NK-92 treated with Interleukin-12 subunit alpha and Interleukin-12 subunit beta, amount 100 ng/mL, for 24 hours (cell line): Measurements from ENCODE around the gene C1orf56.

Source experiments
- DNase-seq: peaks from one replicate; lab custom pipeline; 2025; lab: John Stamatoyannopoulos, UW

C1orf56 gene

DNA sequence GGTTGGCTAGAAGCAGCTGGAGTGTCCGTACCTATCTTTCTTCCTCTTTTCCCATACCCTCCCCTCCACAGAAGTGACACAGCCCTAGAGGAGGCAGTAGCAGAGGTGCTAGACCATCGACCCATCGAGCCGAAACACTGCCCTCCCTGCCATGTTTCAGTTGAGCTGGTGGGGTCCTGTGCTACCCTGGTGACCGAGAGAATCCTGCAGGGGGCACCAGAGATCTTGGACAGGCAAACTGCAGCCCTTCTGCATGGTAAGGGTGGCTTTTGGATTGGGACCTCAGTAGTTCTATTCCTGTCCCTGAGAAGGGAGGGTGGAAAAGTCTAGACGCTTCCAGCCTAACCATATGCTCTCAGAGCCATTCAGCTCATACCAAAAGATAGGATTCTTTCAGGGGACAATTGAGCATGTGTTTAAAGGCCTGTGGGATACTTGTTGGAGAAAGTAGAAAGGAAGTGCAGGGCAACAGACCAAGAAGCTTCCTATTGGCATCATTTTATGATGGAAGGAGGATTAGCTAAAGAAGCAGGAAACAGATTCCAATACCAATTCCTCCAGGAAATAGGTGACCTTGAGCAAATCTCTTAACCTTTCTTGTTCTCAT lies 22.9 kb upstream of the C1orf56 start:
- DNase-seq = peak; percentile 61

DNA sequence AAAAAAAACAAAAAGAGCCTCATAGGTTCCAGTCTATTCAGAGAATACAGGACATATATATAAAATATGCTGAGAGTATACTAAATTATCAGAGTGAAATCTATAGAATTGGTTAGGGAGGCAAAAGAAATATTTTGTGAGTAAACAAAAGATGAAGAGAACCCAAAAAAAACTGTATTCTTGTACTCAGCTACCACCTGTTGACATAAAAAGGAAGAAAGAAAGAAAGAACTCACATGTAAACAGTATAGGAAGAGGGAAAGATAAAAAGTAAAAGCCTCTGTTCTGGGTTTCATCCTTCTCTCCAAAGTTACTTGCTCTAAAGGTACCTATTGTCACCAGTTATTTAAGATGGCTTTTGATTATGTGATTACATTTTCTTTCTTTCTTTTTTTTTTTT lies 21.1 kb upstream of the C1orf56 start:
- DNase-seq = no peak

DNA sequence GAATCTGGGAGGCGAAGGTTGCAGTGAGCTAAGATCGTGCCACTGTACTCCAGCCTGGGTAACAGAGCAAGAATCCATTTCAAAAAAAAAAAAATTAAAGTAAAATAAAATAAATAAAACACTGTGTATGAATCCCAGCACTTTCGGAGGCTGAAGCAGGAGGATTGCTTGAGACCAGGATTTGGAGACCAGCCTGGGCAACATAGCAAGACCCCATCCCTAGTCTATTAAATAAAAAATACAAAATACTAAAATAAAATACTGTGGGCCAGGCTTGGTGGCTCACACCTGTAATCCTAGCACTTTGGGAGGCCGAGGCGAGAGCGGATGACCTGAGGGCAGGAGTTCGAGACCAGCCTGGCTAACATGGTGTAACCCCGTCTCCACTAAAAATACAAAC lies 15.4 kb upstream of the C1orf56 start:
- no peak for DNase-seq

DNA sequence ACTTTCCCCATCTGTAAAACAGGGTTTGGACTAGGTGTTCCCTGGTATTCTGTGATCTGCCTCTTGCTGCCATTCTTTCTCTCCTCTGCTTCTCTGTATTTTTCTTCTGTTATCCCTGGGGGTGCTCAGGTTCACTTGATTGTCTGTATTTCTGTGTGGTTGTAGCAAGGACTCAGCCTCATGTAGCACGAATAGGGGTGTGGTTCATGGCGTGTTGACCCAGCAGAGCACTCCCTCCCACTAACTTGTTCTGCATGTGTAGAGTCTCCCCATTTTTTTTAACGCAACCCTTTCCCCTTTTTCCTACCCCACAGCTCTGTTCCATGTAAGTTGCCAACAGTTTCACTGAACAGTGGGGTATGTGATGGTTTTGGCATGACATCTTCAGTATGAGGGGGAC lies 12.4 kb upstream of the C1orf56 start:
- DNase-seq = no peak

DNA sequence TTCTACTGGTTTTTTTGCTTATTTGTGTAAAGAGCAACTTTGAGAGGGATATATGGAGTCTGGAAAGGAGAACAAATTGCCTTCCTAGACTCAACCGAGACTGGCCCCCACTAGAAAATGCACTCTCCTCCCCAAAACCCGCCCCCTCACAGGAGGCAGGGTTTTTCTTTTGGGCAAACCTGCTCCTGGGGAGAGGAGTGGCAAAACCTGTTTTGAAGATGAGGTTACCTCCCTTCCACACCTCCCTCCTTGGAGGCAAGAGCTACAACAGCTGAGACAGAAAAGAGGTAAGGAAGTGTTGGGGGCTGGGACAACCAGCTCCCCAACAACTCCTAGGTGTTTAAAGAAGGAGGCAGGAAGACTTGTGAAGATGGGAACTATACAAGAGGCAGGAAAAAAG lies 11.2 kb upstream of the C1orf56 start, which contains the start of gene BNIPL:
Gene BNIPL (plus strand): TSS at position 231 of the 400 bp plus-strand sequence. CDS start 140 bp downstream, at position 371.
- no peak for DNase-seq

DNA sequence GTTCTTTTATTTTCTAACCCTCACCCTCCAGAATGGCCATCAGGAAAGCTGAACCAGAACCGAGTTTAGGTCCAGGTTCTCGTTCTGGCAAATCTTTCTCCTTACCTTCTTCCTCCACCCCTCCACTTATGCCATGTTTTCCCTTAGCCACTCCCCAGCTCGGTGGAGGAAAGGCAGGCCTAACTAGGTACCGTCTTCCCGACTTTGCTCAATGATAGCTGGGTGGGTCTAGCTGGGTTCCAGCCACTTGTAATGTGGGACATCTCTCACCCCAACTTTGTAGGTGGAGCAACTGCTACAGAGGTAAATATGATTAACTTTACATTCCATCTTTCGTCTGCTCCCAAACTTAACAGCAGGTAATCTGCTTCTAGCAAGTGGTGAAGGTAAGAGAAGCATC lies 10.5 kb upstream of the C1orf56 start:
- no peak for DNase-seq

DNA sequence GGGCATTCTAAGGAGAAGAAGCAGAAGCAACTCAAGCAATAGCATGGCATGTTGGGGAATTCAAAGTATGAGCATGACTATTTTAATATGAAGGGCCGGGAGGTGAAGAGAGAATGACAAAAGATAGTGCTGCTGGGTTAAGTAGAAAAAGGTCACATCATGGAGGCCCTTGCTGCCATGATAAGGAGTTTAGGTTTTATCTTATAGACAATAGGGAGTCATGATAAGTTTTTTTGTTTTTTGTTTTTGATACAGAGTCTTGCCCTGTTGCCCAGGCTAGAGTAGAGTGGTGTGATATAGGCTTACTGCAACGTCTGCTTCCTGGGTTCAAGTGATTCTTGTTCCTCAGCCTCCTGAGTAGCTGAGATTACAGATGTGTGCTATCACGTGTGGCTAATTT lies 8.0 kb upstream of the C1orf56 start:
- DNase-seq = no peak

DNA sequence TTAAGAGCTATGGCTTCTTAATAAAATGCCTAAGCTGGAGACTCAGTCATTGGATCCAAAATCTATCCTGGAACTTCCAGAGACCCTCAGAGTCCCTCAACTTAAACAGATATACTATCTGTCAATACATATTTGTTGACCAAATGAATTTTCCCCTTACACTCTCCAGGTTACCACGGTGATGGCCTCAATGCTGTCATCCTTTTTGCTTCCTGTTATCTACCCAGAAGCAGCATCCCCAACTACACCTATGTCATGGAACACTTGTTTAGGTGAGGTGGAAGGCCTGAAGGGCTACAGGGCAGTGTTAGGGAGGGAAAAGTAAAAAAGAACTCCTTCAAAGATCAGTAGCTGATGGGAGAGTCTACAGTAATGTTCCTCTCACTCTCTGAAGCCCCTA lies 4.4 kb upstream of the C1orf56 start:
- no peak for DNase-seq

DNA sequence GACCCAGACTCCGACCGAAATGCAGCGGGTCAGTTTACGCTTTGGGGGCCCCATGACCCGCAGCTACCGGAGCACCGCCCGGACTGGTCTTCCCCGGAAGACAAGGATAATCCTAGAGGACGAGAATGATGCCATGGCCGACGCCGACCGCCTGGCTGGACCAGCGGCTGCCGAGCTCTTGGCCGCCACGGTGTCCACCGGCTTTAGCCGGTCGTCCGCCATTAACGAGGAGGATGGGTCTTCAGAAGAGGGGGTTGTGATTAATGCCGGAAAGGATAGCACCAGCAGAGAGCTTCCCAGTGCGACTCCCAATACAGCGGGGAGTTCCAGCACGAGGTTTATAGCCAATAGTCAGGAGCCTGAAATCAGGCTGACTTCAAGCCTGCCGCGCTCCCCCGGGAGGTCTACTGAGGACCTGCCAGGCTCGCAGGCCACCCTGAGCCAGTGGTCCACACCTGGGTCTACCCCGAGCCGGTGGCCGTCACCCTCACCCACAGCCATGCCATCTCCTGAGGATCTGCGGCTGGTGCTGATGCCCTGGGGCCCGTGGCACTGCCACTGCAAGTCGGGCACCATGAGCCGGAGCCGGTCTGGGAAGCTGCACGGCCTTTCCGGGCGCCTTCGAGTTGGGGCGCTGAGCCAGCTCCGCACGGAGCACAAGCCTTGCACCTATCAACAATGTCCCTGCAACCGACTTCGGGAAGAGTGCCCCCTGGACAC lies 534 bp downstream of the C1orf56 start:
- no peak for DNase-seq

DNA sequence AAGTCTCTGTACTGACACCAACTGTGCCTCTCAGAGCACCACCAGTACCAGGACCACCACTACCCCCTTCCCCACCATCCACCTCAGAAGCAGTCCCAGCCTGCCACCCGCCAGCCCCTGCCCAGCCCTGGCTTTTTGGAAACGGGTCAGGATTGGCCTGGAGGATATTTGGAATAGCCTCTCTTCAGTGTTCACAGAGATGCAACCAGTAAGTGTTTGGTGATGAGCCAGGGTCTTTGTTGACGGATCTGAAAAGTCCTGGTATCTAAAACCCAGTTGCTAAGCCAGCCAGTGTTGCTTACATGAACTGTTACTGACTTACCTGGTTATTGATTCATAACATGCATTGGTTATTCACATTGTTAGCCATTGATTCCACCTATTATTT lies 1.1 kb downstream of the C1orf56 start:
- no peak for DNase-seq

DNA sequence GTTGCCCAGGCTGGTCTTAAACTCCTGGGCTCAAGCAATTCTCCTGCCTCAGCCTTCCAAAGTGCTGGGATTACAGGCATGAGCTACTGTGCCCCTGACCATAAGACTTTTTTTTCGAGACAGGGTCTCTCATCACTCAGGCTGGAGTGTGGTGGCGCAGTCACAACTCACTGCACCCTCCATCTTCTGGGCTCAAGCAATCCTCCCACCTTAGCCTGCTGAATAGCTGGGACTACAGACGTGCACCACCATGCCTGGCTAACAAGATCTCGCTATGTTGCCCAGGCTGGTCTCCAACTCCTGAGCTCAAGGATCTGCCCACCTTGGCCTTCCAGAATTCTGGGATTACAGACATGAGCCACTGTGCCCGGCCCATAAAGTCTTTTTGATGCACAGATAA lies 1.9 kb downstream of the C1orf56 start:
- no peak for DNase-seq

DNA sequence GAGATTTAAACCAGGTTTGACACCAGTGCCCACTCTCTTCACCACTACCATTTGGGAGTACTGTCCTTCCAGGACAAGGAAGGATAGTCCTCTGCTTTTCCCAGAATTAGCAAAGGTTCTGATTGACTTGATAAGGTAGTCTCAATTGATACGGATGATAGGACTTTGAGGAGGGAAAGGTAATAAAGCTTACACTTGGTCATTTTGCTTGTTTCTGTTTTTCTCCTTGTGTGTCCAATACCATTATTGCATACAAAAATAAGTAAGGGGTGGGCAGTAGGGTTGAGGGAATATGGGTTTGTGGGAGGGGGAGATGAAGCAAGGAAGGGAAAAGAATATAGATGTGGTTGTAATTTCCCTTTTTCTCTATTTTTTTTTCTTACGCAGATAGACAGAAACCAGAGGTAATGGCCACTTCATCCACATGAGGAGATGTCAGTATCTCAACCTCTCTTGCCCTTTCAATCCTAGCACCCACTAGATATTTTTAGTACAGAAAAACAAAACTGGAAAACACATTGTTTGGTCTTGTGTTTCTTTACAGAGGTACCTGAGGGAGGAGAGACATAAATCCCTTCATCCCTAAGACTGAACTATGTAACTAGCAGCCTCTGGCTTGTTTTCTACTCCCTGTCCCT lies 2.6 kb downstream of the C1orf56 start:
- no peak for DNase-seq

DNA sequence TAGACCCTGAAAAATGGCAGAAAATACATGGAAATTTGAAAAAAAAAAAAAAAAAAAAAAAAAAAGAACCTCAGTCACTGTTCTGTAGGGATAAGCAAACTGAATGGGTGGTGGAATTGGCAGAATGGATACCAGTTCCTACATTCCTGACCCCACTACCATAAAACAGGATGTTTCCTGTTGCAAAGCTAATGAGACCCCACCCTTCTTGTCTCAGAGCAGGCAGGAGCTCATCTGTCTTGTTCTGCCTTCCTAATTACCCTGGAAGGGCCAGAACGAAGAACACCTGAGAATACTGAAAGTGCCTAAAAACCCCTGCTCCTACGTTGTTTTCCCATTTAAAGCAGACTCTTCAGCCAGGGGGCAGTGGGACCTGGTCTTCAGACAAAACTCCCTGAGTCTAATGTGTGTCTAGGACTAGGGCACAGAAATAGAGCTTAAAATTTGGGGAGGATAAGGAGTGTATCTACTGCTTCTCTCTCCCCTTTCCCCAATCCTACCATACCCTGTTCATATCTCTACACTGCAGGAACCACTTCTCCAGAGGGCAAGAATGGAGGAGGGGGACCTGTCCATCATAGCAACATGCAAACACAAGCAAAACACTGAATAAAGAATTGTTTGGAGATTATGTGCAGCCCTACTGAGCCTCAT lies 3.9 kb downstream of the C1orf56 start:
- DNase-seq = no peak

DNA sequence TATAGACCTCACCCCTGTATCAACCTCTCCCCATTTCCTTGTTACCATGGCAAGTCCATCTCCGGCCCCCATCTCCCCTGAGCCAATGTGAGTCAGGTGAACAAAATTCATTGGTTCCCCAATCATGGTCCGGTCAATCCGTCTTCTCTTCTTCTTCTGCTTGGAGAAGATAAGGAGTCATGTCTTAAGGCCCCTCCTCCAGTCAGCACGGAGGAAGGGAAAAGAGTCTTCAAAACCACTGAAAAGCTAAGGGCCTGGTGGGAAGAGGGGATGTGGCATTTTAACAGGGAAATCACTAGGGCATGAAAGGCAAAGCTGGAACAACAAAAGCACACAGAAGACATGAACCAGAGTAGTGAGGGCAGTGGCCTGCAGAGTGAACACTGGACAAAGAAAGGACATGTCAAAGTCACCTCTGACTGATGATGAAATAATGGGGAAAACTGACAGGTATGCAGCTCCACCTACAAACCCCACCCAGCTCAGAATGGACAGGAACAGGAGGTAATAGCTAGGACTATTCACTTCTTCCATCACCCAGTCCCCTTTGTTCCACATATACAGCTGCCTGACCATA lies 7.5 kb downstream of the C1orf56 start:
- no peak for DNase-seq

DNA sequence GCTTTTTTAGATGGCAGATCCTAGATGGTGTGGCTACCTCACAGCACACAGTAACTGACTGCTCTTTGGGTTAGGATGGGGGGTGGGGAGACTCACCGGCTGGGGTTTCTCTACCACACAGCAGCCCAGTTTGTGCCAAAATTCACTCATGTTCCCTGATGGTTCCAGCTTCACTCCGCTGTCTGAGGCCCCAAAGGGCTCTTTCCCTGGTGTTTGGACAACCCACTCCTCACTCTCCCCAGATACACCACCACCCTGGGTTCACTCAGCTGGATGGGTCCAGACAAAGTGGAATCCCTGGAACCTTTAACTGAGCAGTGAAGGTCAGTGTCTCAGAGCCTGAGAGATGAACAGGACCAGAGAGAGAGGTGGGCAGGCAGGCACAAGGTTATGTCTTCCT lies 8.0 kb downstream of the C1orf56 start:
- no peak for DNase-seq

DNA sequence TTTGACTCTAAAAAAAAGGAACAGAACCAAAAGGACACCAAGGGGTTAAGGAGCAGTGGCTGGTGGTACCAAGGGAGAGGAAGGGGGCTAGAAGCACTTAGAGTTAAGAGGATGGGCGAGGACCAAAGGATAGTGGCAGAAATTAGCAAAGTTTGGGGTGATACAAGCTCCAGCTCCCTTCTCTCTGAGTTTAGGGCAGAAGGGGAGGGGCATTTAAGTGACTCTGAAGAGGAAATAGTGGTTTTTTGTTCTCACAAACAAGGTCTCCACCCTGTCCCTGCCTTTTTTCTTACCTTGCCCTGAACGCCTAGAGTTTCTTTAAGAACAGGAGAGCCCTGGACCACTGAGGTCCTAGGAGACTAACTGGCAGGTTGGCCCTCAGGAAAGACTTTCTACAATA lies 8.6 kb downstream of the C1orf56 start:
- DNase-seq = no peak

DNA sequence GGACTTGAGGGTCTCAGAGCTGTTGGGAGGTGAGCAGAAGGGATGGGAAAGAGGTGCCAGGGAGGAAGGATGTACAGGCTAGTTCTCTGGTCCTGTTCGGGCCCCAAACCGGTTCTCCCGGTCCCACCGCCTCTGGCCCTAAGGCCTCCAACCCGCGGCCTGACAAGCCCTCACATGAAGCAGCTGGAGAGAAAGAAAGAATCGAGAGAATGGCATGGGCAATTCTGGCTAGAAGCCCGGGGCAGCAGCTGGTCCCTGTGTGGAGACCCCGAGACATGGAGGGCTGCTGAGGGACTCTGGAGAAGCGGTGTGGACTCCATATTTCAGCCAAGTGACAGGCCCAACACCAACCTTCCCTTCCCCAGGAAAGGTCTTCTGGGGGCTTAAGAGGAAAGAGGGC lies 11.1 kb downstream of the C1orf56 start:
- DNase-seq = peak; percentile 10

DNA sequence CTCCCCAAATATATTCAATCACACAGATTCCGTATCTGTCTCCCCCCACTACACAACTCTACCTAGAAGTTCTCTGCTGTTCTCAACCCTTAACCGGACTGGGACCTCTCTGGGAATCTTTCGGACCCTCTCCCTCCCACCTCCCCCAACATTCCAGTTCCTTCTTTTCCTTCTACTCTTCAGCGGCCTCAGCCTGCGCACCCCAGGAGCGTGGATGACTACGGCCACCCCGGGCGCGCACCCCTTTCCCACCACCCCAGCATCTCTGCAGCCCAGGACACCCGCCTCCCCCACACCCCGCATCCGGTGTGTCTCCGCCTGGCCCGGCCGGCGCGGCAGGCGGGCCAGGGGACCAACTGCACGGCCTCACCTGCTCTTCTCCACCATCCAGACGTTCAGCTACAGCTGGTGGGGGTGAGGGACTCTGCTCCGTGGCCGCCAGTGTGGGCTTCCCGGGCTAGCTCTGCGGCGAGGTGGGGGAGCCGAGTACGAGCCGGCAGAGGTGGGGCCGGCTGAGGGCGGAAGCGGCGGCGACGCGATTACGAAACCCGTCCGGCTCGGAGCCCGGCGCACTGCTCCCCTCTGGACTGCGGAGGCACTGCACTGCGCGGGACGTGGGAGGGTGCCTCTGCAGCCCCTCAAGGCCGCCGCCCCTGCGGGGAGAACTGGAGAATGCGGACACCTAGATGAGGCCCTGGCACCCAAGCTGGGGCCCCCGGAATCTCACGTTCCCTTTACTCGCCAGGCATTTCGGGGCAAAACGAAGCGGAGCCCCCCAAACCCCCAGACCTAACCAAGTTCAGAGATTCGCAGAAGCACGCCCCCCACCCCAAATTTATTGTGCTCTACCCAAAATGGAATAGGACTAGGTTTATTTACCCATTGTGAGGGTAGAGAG lies 11.8 kb downstream of the C1orf56 start, which contains the start of gene CDC42SE1:
Gene CDC42SE1 (minus strand): TSS at position 514 of the 898 bp plus-strand sequence. CDS start 3,892 bp downstream, outside the sequence.
- peak; percentile 83 for DNase-seq

DNA sequence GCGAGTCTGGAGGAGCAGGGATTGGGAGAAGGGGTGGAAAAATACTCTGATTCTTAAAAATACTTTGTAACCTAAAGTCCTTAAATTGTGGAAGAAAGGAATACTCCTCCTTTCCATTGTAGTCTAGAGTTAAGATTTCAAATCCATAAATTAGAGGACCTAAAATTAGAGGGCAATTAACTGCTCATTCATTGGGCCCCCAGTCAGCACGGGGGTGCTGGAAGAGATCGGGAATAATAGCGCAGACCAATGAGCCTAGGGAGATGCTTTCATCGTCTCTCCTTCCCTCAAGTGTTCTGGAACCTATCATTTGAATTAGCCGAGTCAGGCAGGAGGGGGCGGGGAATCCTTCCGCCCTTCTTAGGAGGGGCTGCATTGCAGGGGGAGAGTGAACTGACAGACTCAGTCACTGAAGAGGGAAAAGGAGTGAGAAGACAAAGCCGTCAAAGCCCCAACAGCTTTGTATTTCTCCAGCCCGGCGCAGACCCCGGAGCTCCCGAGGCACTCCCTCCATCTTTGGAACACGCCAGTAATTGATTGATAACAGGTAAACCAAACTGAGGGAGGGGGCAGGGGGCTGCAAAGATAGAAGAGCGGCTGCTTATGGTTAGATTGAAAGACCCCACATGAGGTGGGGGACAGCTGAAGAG lies 12.6 kb downstream of the C1orf56 start, which contains the start of gene MLLT11:
Gene MLLT11 (plus strand): TSS at position 391 of the 650 bp plus-strand sequence. CDS start 6,828 bp downstream, outside the sequence.
- no peak for DNase-seq

DNA sequence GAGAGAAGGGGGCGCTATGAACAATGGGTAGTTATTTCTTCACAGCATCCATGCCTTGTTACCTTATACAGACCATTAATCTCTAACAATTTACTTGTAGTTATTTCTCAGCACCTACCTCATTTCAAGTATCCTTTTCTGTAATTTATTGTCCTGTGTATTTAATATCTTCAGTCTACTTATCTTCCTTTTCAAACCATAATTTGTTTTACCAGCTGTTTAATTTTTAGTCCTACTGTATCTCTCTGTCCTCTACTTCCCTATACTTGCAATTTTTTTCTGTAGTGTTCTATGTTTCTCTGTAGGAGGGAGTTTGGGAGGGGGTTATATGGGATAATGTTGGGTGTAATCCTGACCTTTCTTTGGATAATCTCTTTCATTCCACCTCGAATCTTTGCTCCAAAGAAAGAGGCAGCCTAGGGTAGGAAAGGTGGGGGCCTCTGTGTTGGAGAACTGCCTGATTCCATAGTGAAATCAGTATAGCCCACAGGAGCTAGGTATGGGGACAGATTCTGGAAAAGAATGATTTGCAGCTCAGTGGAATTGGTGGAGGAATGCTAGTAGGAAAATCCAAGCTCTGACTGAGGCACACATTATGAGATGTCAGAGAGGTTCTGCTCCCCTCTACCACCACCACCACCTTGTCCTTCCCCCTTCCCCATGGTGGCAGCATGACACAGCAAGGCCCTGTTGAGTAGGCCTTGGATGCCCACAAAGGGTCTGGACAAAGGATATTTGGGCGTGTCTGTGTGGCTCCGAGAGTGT lies 13.3 kb downstream of the C1orf56 start:
- DNase-seq = no peak
